KOPT-K1 (cell line): ENCODE results near the gene ERF.

Source experiments
- H3K27ac ChIP-seq: fragments of 200-600 bp; sonication (generic); 2 replicates; pipeline ENCODE4 v1.5.1; 2016; ENCODE audit warnings: antibody characterized with exemption, mild to moderate bottlenecking, low read depth, low read length; ENCODE audit not compliant: poor library complexity, severe bottlenecking
- H3K36me3 ChIP-seq: fragments of 200-600 bp; sonication (generic); 2 replicates; pipeline ENCODE4 v1.5.1; 2017; ENCODE audit warnings: antibody characterized with exemption, mild to moderate bottlenecking, low read length, moderate library complexity; ENCODE audit not compliant: insufficient read depth
- H3K9me3 ChIP-seq: fragments of 200-600 bp; sonication (generic); 2 replicates; pipeline ENCODE4 v1.5.1; 2017; ENCODE audit warnings: antibody characterized with exemption, low read length, mild to moderate bottlenecking; ENCODE audit not compliant: insufficient read depth, poor library complexity, severe bottlenecking

ERF gene

GRCh38 chr19:42247640-42248199 lies 7.2 kb downstream of the ERF start:
- H3K36me3 ChIP-seq, result peaks cover 33% of the 10 kb centered on the region; the same call in 1 of the 2 replicates
- no peaks in the 10 kb centered on the region for H3K9me3 ChIP-seq
- no peak overlapping the region for H3K27ac ChIP-seq

DNA sequence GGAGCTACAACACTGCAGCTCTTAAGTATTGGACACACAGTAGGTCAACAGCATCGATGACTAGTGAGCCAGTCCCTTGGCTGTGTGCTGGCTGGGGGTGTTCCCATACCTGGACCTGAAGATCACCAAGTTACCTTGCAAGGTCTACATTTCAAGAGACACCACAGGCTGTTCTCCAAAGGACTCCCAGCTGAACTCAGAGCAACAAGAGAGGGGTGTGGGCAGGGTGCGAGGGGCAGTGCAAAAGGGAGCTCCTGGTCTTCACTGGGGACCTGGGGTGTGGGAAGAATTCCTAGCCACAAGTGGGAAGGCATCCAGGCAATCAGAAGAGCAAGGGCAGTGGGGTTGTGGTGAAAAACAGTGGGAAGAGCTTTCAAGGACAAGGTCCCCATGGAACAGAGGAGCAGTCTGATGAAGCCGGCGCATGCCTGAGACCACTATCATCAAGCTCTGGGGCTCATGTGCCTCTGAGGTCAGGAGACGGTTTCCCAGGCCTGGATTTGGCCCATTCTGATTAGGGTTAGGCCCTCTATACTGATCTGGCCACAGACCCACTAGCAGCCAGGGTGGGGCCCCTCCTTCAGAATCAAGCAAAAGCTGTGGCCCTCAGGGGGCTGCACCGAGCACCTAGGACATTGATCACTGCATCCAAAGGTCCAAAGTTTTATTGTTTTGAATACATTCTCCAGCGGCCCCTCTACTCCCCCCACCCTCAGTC lies 7.8 kb downstream of the ERF start:
- Histone ChIP-seq H3K36me3 (peaks cover 33% of the 10 kb centered on the region; the same call in 1 of the 2 replicates), H3K27ac (no peak overlapping the region), H3K9me3 (no peaks in the 10 kb centered on the region)

GRCh38 chr19:42246143-42246921 lies 8.6 kb downstream of the ERF start:
- H3K9me3 ChIP-seq, result no peaks in the 10 kb centered on the region
- H3K36me3 ChIP-seq, result peaks cover 33% of the 10 kb centered on the region; the same call in 1 of the 2 replicates
- no peak overlapping the region for H3K27ac ChIP-seq

DNA sequence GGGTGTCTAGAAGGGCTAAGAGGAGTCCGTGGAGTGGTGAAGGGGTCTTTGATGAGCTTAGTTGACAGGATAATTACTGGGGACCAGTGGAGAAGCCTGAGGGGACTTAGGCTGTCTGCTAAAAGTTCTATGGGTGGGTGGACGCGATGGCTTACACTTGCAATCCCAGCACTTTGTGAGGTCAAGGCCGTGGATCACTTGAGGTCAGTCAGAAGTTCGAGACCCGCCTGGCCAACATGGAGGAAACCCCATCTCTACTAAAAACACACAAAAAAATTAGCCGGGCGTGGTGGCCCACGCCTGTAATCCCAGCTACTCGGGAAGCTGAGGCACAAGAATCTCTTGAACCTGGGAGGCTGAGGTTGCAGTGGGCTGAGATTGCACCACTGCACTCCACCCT lies 9.7 kb downstream of the ERF start:
- no peaks in the 10 kb centered on the region for H3K9me3 ChIP-seq
- peak overlapping the region; percentile 82 for H3K27ac ChIP-seq
- H3K36me3 ChIP-seq, result peaks cover 31% of the 10 kb centered on the region; the same call in 1 of the 2 replicates

DNA sequence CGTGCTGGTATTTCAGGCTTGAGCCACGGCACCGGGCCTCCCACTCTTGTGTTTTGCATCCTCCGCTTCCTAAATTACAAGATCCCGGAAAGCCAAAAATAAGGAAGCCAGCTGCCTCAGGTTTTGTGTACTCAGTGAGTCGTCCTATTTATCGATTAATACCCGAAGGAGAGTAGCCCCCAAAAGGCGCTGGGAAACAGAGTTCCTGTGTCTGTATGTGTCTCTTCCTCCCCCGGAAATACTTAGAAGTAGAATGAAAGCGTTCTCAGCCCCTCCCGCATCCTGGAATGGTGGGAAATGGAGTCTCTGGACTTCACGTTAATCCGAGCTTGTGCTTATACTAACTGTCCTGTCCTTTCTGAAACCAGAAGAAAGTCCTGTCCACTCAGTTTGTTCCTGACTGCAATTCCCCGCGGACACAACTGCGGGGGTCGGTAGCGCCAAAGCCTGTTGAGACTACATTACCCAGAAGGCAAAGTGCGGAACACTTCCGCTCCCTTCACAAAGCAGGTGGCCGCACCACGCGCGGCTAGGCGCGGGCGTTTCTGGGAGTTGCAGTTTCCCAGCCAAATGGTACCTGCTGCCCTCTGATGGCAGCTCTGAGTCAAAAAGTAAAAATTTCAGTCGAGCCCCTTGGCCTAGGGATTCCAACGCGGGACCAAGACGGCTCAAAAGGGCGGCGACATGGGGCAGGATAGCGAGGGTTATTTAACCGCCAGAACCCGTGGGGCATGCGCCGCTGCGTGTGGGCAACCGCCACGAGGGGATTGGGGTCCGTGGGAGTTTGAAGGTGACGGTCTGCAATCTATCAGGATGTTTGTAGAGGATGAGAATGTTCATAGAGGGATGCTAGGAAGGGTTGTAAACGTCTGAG lies 10.3 kb downstream of the ERF start:
- peaks cover 31% of the 10 kb centered on the region for H3K36me3 ChIP-seq
- no peaks in the 10 kb centered on the region for H3K9me3 ChIP-seq
- H3K27ac ChIP-seq, result peak overlapping the region; percentile 82

GRCh38 chr19:42242512-42243409 lies 12.2 kb downstream of the ERF start, which contains the start of gene GSK3A:
Gene GSK3A, minus strand, starts transcription at chr19:42242602. Its CDS starts 137 bp downstream, at chr19:42242465.
- peak within 1 kb of the TSS; percentile 82 for H3K27ac ChIP-seq
- H3K36me3 ChIP-seq, result peaks cover 28% of the 10 kb centered on the region
- no peaks in the 10 kb centered on the region for H3K9me3 ChIP-seq

GRCh38 chr19:42242069-42242511 lies 12.8 kb downstream of the ERF start:
- H3K36me3 ChIP-seq, result peaks cover 27% of the 10 kb centered on the region
- no peaks in the 10 kb centered on the region for H3K9me3 ChIP-seq
- peak overlapping the region; percentile 82 for H3K27ac ChIP-seq

- peak overlapping the region; percentile 82 for H3K27ac ChIP-seq
- H3K36me3 ChIP-seq, result peaks cover 31% of the 10 kb centered on the region
- no peaks in the 10 kb centered on the region for H3K9me3 ChIP-seq
Observed at GRCh38 chr19:42241279-42241678, 13.6 kb downstream of the ERF start.

DNA sequence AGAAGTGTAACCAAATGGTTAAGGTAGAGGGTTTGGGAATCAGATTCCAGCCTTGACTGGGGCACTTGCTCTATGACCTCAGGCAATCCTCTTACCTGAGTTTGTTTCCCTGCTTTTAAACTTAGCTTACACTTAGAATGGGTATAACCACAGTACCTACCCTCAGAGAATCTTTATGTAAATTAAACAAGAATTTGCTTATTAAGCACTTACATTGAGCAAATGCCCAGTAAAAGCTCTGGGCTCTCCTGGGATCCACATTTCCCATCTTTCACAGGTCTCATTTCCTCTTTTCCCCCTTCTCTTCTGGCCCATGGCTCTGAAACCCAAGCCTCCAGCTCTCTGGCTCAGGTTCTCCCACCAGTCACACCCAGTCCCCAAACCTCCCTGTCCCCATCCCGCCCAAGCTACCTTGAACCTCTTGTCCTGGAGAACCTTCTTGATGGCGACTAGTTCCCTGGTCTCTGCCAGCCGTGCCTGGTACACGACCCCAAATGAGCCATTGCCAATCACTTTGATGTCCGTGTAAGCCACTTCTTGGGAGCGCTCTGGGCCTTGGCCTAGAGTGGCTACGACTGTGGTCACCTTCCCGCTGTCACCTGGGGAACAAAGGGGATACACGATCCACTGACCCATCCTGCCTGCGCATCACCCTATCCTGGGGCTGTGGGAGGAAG lies 15.2 kb downstream of the ERF start:
- no peaks in the 10 kb centered on the region for H3K9me3 ChIP-seq
- H3K27ac ChIP-seq, result no peak overlapping the region
- peaks cover 47% of the 10 kb centered on the region for H3K36me3 ChIP-seq

DNA sequence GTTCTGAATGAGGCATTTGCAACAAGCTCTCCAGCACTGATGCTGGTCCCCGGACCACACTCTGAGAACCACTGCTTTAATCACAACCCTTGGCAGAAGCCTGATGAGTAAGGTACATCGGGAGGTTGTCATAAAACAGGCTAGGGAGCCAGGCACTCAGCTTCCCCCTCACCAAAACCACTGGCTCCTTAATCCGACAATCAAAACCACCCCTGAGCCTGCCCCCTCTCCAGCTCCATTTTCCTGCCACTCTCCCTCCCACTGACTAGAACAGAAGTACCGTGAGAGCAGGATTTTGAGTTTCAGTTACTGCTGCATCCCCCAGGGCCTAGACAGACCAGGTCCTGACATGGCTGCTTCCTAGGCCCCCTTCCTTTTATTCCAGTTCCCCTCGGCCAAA lies 19.7 kb downstream of the ERF start:
- Histone ChIP-seq H3K9me3 (no peaks in the 10 kb centered on the region), H3K36me3 (peaks cover 87% of the 10 kb centered on the region)

DNA sequence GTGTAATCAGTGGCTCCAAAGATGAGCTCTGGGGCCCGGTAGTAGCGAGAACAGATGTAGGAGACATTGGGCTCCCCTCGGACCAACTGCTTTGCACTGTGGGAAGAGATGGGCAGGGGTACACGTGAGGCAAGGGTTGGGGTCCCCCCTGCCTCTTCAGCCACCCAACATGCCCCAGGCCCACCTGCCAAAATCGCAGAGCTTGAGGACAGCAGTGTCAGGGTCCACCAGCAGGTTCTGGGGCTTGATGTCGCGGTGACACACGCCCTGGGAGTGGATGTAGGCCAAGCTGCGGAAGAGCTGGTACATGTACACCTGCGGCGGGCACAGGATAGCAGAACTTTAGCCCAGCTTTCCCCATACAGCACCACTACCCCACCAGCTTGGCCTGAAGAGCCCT lies 20.6 kb downstream of the ERF start:
- Histone ChIP-seq H3K36me3 (peaks cover 87% of the 10 kb centered on the region), H3K27ac (no peak overlapping the region)

More for the DNA sequence above, 19.7 kb downstream of the ERF start:
- H3K27ac ChIP-seq, result no peak overlapping the region

GRCh38 chr19:42233678-42234292 lies 21.1 kb downstream of the ERF start:
- Histone ChIP-seq H3K36me3 (peaks cover 87% of the 10 kb centered on the region), H3K27ac (no peak overlapping the region), H3K9me3 (no peaks in the 10 kb centered on the region)

More for the DNA sequence above, 20.6 kb downstream of the ERF start:
- no peaks in the 10 kb centered on the region for H3K9me3 ChIP-seq

GRCh38 chr19:42233106-42233505 lies 21.8 kb downstream of the ERF start:
- no peaks in the 10 kb centered on the region for H3K9me3 ChIP-seq
- H3K27ac ChIP-seq, result no peak overlapping the region
- peaks cover 92% of the 10 kb centered on the region for H3K36me3 ChIP-seq
